SK-N-SH (cell line): ENCODE measurements around the gene CADM2. TPM values are rescaled to one million over a fixed set of nuclear protein-coding genes. Genes with fewer than 3 reads are reported as not detected.

Experiments
- CTCF ChIA-PET: fragments of 300-600, 350-600 bp; formaldehyde crosslinking; extraction: SDS; loops from one replicate; lab custom pipeline; 2021; lab: Yijun Ruan, JAX
- POLR2A ChIA-PET: fragments of 350-600 bp; sonication (Branson Sonifier 250); formaldehyde crosslinking; extraction: SDS; loops from one replicate; lab custom pipeline; 2020; ENCODE audit warnings: antibody characterized with exemption, inconsistent platforms; lab: Yijun Ruan, JAX
- DNase-seq: peaks from one replicate; pipeline ENCODE4 v3.0.0; 2012
- H2AFZ ChIP-seq: fragments of 200-600 bp; sonication (generic); 2 replicates; pipeline ENCODE4 v1.8.1; 2016; ENCODE audit warnings: antibody characterized with exemption, mild to moderate bottlenecking, low read depth
- H3F3A ChIP-seq: fragments of 200-600 bp; sonication (generic); replicated peaks from 2 replicates; pipeline ENCODE3; 2016; ENCODE audit warnings: antibody characterized with exemption, mild to moderate bottlenecking; ENCODE audit not compliant: insufficient read depth
- H3K27ac ChIP-seq, 2 experiments: fragments of 200-500 bp in 1 of 2; fragments of 200-600 bp in 1 of 2; sonication (Bioruptor generic) in 1 of 2; sonication (generic), shearing (Covaris generic) in 1 of 2; 2 replicates each; pipeline versions ENCODE4 v1.5.1 to v1.6.1; 2014 to 2016; ENCODE audit warnings: low read depth in 2 of 2, inconsistent platforms in 1 of 2, low read length in 1 of 2, mild to moderate bottlenecking in 1 of 2, mixed read lengths in 1 of 2
- H3K27me3 ChIP-seq: fragments of 200-600 bp; sonication (generic), shearing (Covaris generic); 2 replicates; pipeline ENCODE4 v1.6.1; 2016; ENCODE audit warnings: mixed run types; ENCODE audit not compliant: insufficient read depth
- H3K36me3 ChIP-seq, 2 experiments: fragments of 200-500 bp in 1 of 2; fragments of 200-600 bp in 1 of 2; sonication (Bioruptor generic) in 1 of 2; sonication (generic) in 1 of 2; replicated peaks in 1 of 2; 2 replicates each; pipeline versions ENCODE3 to v1.5.1; 2014 to 2016; ENCODE audit warnings: low read length in 1 of 2, mild to moderate bottlenecking in 1 of 2; ENCODE audit not compliant: insufficient read depth in 2 of 2, control insufficient read depth in 1 of 2
- H3K4me1 ChIP-seq, 2 experiments: fragments of 200-500 bp in 1 of 2; fragments of 200-600 bp in 1 of 2; sonication (Bioruptor generic) in 1 of 2; sonication (generic), shearing (Covaris generic) in 1 of 2; 2 replicates each; pipeline versions ENCODE4 v1.5.1 to v1.6.1; 2014 to 2016; ENCODE audit warnings: low read depth in 1 of 2, low read length in 1 of 2, mixed run types in 1 of 2; ENCODE audit not compliant: insufficient read depth in 2 of 2, control insufficient read depth in 1 of 2
- H3K4me2 ChIP-seq: fragments of 200-600 bp; sonication (generic), shearing (Covaris generic); 2 replicates; pipeline ENCODE4 v1.6.1; 2017; ENCODE audit warnings: mixed run types
- H3K4me3 ChIP-seq, 2 experiments: fragments of 200-500 bp in 1 of 2; fragments of 200-600 bp in 1 of 2; sonication (Bioruptor generic) in 1 of 2; sonication (generic), shearing (Covaris generic) in 1 of 2; 2 replicates each; pipeline versions ENCODE4 v1.5.1 to v1.8.1; 2014 to 2016; ENCODE audit warnings: low read depth in 2 of 2, inconsistent platforms in 1 of 2, low read length in 1 of 2, mild to moderate bottlenecking in 1 of 2, mixed read lengths in 1 of 2, moderate library complexity in 1 of 2
- H3K79me2 ChIP-seq: fragments of 200-600 bp; sonication (generic); 2 replicates; pipeline ENCODE4 v1.8.1; 2017; ENCODE audit warnings: mild to moderate bottlenecking; ENCODE audit not compliant: insufficient read depth
- H3K9ac ChIP-seq: fragments of 200-600 bp; sonication (generic); 2 replicates; pipeline ENCODE4 v1.6.1; 2017; ENCODE audit warnings: mixed run types
- H3K9me2 ChIP-seq: fragments of 200-600 bp; sonication (generic); 2 replicates; pipeline ENCODE4 v1.6.1; 2017; ENCODE audit warnings: mixed run types
- H3K9me3 ChIP-seq: fragments of 200-600 bp; sonication (generic); 2 replicates; pipeline ENCODE4 v1.6.1; 2017; ENCODE audit warnings: mixed run types, mild to moderate bottlenecking, moderate library complexity
- H4K20me1 ChIP-seq: fragments of 200-600 bp; sonication (generic); 2 replicates; pipeline ENCODE4 v1.6.1; 2017; ENCODE audit warnings: mild to moderate bottlenecking, mixed run types; ENCODE audit not compliant: insufficient read depth
- MEF2A ChIP-seq: IDR thresholded peaks from 2 replicates; pipeline ENCODE4 v1.4.0; 2012; ENCODE audit warnings: low read depth, borderline replicate concordance
- NRF1 ChIP-seq: IDR thresholded peaks from 2 replicates; pipeline ENCODE4 v1.6.1; 2012; ENCODE audit warnings: low read depth, mild to moderate bottlenecking, low read length
- PBX3 ChIP-seq: IDR thresholded peaks from 2 replicates; pipeline ENCODE4; 2012
- POLR2AphosphoS5 ChIP-seq: IDR thresholded peaks from 2 replicates; pipeline ENCODE4 v1.6.1; 2012; ENCODE audit warnings: low read depth, low read length
- REST ChIP-seq: IDR thresholded peaks from 2 replicates; pipeline ENCODE4 v1.6.1; 2012; ENCODE audit warnings: mild to moderate bottlenecking, low read depth, low read length, moderate library complexity
- RFX5 ChIP-seq: IDR thresholded peaks from 2 replicates; pipeline ENCODE4 v1.6.1; 2012; ENCODE audit warnings: mild to moderate bottlenecking, improper control_type of control experiment, low read length
- TCF12 ChIP-seq: IDR thresholded peaks from 2 replicates; pipeline ENCODE4 v1.4.0; 2012
- YY1 ChIP-seq: IDR thresholded peaks from 2 replicates; pipeline ENCODE4 v1.4.0; 2012; ENCODE audit warnings: low read depth, mild to moderate bottlenecking
- ZBTB33 ChIP-seq: IDR thresholded peaks from 2 replicates; pipeline ENCODE4 v1.4.0; 2012; ENCODE audit warnings: low read depth, borderline replicate concordance
- WGBS: methylation state at CpG from one replicate; pipeline ENCODE4 v1.1.6; 2017; ENCODE audit warnings: low lambda C conversion rate; 5-methylcytosine and 5-hydroxymethylcytosine counted together
- polyA plus RNA-seq, 3 experiments: library from polyadenylated mRNA; depleted of rRNA; stranded (reverse); fragments of >200 nt; gene quantifications; 2 replicates each; pipeline ENCODE4 v1.2.3, GENCODE V29; 2012

CADM2 gene
- polyA plus RNA-seq, 1 of the 3 experiments (the other 2 are of a cell fraction): 0.46 TPM

- Histone ChIP-seq H2AFZ (no peak overlapping the region), H3K9me2 (no peaks in the 10 kb centered on the region), H3K27ac (no peak overlapping the region), H3K27me3 (no peaks in the 10 kb centered on the region), H3K9ac (no peak overlapping the region), H3K4me1 (no peaks in the 10 kb centered on the region; a peak in 1 of 4 replicates), H3K4me2 (no peak overlapping the region), H4K20me1 (no peaks in the 10 kb centered on the region), H3F3A (no peaks in the 10 kb centered on the region), H3K36me3 (no peaks in the 10 kb centered on the region), H3K4me3 (no peak overlapping the region), H3K9me3 (no peaks in the 10 kb centered on the region), H3K79me2 (no peaks in the 10 kb centered on the region)
- TF ChIP-seq RFX5 (no peak), POLR2AphosphoS5 (no peak), ZBTB33 (no peak), MEF2A (no peak), REST (no peak), TCF12 (no peak), NRF1 (no peak), PBX3 (no peak)
- ChIA-PET CTCF (no interaction called here), POLR2A (no interaction called here)
- DNase-seq: no peak
- 17% methylated on average over 3 of the region's 3 CpGs for WGBS
Measured at GRCh38 chr3:85837402-85837801, 878.6 kb downstream of the CADM2 start.

GRCh38 chr3:85838921-85839320 is 880.1 kb downstream of the CADM2 start:
- WGBS: 23% methylated on average over 1 of the region's 1 CpG
- Histone ChIP-seq H3K27ac (no peak overlapping the region), H3K36me3 (no peaks in the 10 kb centered on the region), H2AFZ (no peak overlapping the region), H3K4me1 (no peaks in the 10 kb centered on the region; a peak in 1 of 4 replicates)
- DNase-seq: no peak
- CTCF ChIA-PET: interaction anchor here (1.2 kb wide), 1 partner anchor 14 kb away, joined by 3 read pairs; no protein-coding TSS in a partner anchor
- no peak for TF ChIP-seq TCF12
- no peak for TF ChIP-seq YY1
- TF ChIP-seq, all 33 proteins: peak for 0
- H3F3A ChIP-seq: no peaks in the 10 kb centered on the region
- H3K79me2 ChIP-seq: no peaks in the 10 kb centered on the region
- H3K9me3 ChIP-seq: no peaks in the 10 kb centered on the region
- H4K20me1 ChIP-seq: no peaks in the 10 kb centered on the region
- H3K27me3 ChIP-seq: no peaks in the 10 kb centered on the region
- POLR2A ChIA-PET: no interaction called here
- no peaks in the 10 kb centered on the region for H3K9me2 ChIP-seq
- H3K4me3 ChIP-seq: no peak overlapping the region
- no peak overlapping the region for H3K9ac ChIP-seq
- no peak overlapping the region for H3K4me2 ChIP-seq
